ENCODE results near the gene NUMA1.

Gene NUMA1

DNA sequence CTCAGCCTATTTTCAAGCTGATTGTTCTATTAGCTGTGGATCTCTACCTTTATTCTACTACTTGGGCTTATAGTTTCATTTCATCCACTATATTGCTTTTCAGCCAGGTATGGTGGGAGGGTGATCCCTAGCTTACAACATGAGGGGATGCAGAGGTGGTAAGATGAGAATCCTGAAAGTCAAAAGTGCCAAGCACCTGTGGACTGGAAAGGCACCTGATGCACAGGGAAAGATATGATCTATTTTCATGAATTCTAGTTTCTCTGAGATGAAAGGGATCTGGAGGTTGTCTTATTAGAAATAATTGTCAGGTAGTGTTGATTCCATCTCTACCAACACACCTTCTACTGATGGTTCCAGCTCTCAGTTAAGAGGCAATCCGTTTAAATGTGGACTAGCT lies 103.3 kb downstream of the NUMA1 start:
- no peaks in the 10 kb centered on the region for H3K9me3 Mint-ChIP-seq
- TF ChIP-seq, protein P1, sequence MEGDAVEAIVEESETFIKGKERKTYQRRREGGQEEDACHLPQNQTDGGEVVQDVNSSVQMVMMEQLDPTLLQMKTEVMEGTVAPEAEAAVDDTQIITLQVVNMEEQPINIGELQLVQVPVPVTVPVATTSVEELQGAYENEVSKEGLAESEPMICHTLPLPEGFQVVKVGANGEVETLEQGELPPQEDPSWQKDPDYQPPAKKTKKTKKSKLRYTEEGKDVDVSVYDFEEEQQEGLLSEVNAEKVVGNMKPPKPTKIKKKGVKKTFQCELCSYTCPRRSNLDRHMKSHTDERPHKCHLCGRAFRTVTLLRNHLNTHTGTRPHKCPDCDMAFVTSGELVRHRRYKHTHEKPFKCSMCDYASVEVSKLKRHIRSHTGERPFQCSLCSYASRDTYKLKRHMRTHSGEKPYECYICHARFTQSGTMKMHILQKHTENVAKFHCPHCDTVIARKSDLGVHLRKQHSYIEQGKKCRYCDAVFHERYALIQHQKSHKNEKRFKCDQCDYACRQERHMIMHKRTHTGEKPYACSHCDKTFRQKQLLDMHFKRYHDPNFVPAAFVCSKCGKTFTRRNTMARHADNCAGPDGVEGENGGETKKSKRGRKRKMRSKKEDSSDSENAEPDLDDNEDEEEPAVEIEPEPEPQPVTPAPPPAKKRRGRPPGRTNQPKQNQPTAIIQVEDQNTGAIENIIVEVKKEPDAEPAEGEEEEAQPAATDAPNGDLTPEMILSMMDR (IDR thresholded peaks at IDR 0.05; ENCODE audit: unreplicated experiment in 3 of 3): no peak
- no peaks in the 10 kb centered on the region for H3K4me1 Mint-ChIP-seq
- H3K27me3 Mint-ChIP-seq (ENCODE audit: low read depth): no peaks in the 10 kb centered on the region
- H3K4me3 Mint-ChIP-seq: no peak overlapping the region
- H3K36me3 Mint-ChIP-seq (ENCODE audit: low read depth): peaks cover 24% of the 10 kb centered on the region
- H3K27ac Mint-ChIP-seq: no peak overlapping the region

DNA sequence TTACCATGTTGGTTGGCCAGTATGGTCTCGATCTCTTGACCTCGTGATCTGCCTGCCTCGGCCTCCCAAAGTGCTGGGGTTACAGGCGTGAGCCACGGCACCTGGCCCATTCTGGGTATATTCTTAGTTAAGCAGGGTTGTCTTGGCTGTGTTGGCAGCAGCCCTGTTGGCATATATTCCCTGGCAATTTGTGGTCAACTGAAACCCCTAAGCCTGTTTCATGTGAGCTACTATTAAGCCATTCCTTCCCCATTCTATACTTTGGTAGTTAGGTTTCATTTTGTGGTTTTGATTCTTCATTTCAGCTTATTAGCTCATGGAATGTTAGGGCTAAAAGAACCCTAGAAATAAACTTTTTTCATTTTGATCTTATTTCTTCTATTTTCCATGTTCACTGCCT lies 103.8 kb downstream of the NUMA1 start:
- Mint-ChIP-seq H3K4me3 (no peak overlapping the region), H3K4me1 (no peaks in the 10 kb centered on the region), H3K36me3 (ENCODE audit: low read depth) (peaks cover 29% of the 10 kb centered on the region), H3K27ac (no peak overlapping the region), H3K9me3 (no peaks in the 10 kb centered on the region), H3K27me3 (ENCODE audit: low read depth) (no peaks in the 10 kb centered on the region)
- TF ChIP-seq, protein P1 (IDR thresholded peaks at IDR 0.05; ENCODE audit: unreplicated experiment in 3 of 3): no peak

DNA sequence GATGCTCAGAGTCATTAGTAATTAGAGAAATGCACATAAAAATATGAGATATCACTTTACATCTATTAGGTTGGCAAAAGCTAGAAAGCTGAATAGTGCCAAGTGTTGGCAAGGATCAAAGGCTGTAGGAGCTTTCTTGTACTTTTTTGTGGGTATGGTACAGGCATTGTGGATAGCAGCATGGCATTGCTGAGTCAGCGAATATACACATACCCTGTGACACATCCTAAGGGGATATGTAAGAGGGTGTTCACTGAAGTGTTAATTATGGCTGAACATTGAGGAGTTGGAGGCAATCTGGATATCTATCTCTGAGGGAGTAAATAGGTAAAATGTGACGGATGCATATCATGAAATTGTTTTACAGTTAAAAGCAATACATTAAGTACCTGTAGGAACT lies 108.7 kb downstream of the NUMA1 start:
- H3K27ac Mint-ChIP-seq: no peak overlapping the region
- no peak overlapping the region for H3K4me3 Mint-ChIP-seq
- H3K27me3 Mint-ChIP-seq (ENCODE audit: low read depth): no peaks in the 10 kb centered on the region
- H3K4me1 Mint-ChIP-seq: no peaks in the 10 kb centered on the region
- no peaks in the 10 kb centered on the region for H3K9me3 Mint-ChIP-seq
- H3K36me3 Mint-ChIP-seq (ENCODE audit: low read depth): peaks cover 39% of the 10 kb centered on the region
- TF ChIP-seq, protein P1 (IDR thresholded peaks at IDR 0.05; ENCODE audit: unreplicated experiment in 3 of 3): no peak

DNA sequence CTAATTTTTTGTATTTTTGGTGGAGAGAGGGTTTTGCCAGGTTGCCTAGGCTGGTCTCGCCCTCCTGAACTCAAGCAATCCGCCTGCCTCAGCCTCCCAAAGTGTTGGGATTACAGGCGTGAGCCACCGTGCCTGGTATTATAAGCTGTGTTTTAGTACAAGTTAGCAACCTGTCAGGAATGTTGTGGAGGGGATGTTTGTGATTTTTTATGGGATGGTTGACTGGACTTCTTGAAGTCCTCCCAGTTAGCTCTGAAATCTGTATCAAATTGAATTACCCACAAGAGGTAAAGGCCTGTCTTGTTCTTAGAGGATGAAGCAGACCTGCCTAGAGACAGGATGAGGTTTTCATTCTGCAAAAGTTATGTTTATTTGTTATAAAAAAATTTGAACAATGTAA lies 115.7 kb downstream of the NUMA1 start:
- TF ChIP-seq, protein P1 (IDR thresholded peaks at IDR 0.05; ENCODE audit: unreplicated experiment in 3 of 3): no peak
- Mint-ChIP-seq H3K4me3 (no peak overlapping the region), H3K36me3 (ENCODE audit: low read depth) (peaks cover 46% of the 10 kb centered on the region), H3K9me3 (peaks cover 5% of the 10 kb centered on the region), H3K4me1 (no peaks in the 10 kb centered on the region), H3K27ac (no peak overlapping the region), H3K27me3 (ENCODE audit: low read depth) (no peaks in the 10 kb centered on the region)

DNA sequence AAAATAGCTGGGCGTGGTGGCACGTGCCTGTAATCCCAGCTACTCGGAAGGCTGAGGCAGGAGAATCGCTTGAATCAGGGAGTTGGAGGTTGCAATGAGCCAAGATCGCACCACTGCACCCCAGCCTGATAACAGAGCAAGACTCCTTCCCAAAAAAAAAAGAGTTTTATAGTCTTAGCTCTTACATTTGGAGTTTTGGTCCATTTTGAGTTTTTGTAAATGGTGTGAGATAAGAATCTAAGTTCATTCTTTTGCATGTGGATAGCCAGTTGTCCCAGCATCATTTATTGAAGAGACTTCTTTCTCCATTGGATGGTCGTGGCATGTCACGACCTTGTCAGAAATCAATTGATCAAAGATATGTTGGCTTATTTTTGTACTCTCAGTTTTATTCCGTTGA lies 116.9 kb downstream of the NUMA1 start:
- Mint-ChIP-seq H3K27me3 (ENCODE audit: low read depth) (no peaks in the 10 kb centered on the region), H3K4me1 (no peaks in the 10 kb centered on the region), H3K4me3 (no peak overlapping the region), H3K9me3 (peaks cover 5% of the 10 kb centered on the region), H3K27ac (no peak overlapping the region), H3K36me3 (ENCODE audit: low read depth) (peaks cover 44% of the 10 kb centered on the region)
- TF ChIP-seq, protein P1 (IDR thresholded peaks at IDR 0.05; ENCODE audit: unreplicated experiment in 3 of 3): no peak

DNA sequence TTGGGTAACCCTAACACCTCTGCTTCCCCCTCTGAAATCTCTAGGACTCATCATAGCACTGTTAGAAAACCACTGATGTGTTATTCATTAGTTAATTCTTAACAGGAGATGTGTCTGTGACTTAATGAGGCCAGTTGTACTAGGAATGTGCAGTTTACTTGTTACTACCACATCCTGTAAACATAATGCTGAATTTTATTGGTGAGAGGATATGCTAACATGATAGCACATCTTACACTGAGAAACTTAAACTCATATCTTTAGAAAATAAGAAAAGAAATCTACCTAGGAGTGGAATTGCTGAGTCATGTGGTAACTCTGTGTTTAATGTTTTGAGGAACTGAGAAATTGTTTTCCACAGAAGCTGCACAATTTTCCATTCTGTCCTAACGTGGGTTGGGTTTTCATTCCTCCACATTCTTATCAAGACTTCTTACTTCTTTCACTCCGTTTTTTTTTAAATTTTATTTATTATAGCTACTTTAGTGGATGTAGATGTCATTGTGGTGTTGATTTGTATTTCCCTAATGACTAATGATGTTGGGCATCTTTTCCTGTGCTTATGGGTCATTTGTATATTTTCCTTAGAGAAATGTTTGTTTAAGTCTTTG lies 117.8 kb downstream of the NUMA1 start:
- TF ChIP-seq, protein P1 (IDR thresholded peaks at IDR 0.05; ENCODE audit: unreplicated experiment in 3 of 3): no peak
- peaks cover 5% of the 10 kb centered on the region for H3K9me3 Mint-ChIP-seq
- no peak overlapping the region for H3K4me3 Mint-ChIP-seq
- no peaks in the 10 kb centered on the region for H3K4me1 Mint-ChIP-seq
- H3K27me3 Mint-ChIP-seq (ENCODE audit: low read depth): no peaks in the 10 kb centered on the region
- H3K27ac Mint-ChIP-seq: peak overlapping the region in 1 of 3 experiments; percentile 68
- peaks cover 35% of the 10 kb centered on the region for H3K36me3 Mint-ChIP-seq (ENCODE audit: low read depth)
